ENCODE measurements around the gene PSEN1.

Gene PSEN1

GRCh38 chr14:73221945-73222344 is 85.6 kb downstream of the PSEN1 start:
- DNase-seq, result no peak

GRCh38 chr14:73223049-73223448 is 86.7 kb downstream of the PSEN1 start:
- no peak for DNase-seq

GRCh38 chr14:73225496-73225895 is 89.2 kb downstream of the PSEN1 start:
- no peak for DNase-seq

GRCh38 chr14:73227812-73228781 is 91.8 kb downstream of the PSEN1 start:
- DNase-seq, result no peak

GRCh38 chr14:73230051-73230450 is 93.7 kb downstream of the PSEN1 start:
- DNase-seq, result no peak

- no peak for DNase-seq
Measured at GRCh38 chr14:73231981-73232851, 95.9 kb downstream of the PSEN1 start.

- no peak for DNase-seq
Measured at GRCh38 chr14:73232984-73233383, 96.7 kb downstream of the PSEN1 start.

GRCh38 chr14:73233564-73233963 is 97.3 kb downstream of the PSEN1 start:
- no peak for DNase-seq

- DNase-seq, result no peak
Measured at GRCh38 chr14:73234029-73234428, 97.7 kb downstream of the PSEN1 start.

- DNase-seq, result no peak
Measured at GRCh38 chr14:73234586-73235394, 98.5 kb downstream of the PSEN1 start.

- DNase-seq, result no peak
Measured at GRCh38 chr14:73235531-73236155, 99.3 kb downstream of the PSEN1 start.

GRCh38 chr14:73236157-73236556 is 99.8 kb downstream of the PSEN1 start:
- no peak for DNase-seq

- DNase-seq, result no peak
Measured at GRCh38 chr14:73236752-73237218, 100.5 kb downstream of the PSEN1 start.

GRCh38 chr14:73237219-73237785 is 101.0 kb downstream of the PSEN1 start, which contains the start of gene PAPLN:
TSS of gene PAPLN (plus strand) at chr14:73237506. CDS start at chr14:73239779, 2,273 bp downstream.
- no peak for DNase-seq

GRCh38 chr14:73237786-73238423 is 101.6 kb downstream of the PSEN1 start:
- DNase-seq, result no peak

- DNase-seq, result no peak
Measured at GRCh38 chr14:73238424-73238852, 102.1 kb downstream of the PSEN1 start.

GRCh38 chr14:73238941-73239340 is 102.6 kb downstream of the PSEN1 start:
- DNase-seq, result no peak

GRCh38 chr14:73239393-73240241 is 103.3 kb downstream of the PSEN1 start:
- DNase-seq, result no peak

GRCh38 chr14:73240816-73241480 is 104.6 kb downstream of the PSEN1 start:
- no peak for DNase-seq
